Body of pancreas (tissue), 4 donors: Measurements from ENCODE around the gene ARHGEF5. TPM values are rescaled to one million over a fixed set of nuclear protein-coding genes. Genes with fewer than 3 reads are reported as not detected.

Experiments
- ATAC-seq: fragments of 150-250 bp; one replicate; pipeline ENCODE4 v1.9.1; 2016
- DNase-seq, 4 donors: peaks; one replicate each; pipeline ENCODE4 v3.0.0-alpha.2; 2019
- H3K27ac ChIP-seq, 4 donors: fragments of 200-600 bp; sonication (generic); 1 replicate in 3 of 4; 2 replicates in 1 of 4; pipeline versions ENCODE4 v1.5.1 to v1.6.1; 2016 to 2019; ENCODE audit warnings: mild to moderate bottlenecking in 1 of 4, mixed read lengths in 1 of 4, moderate library complexity in 1 of 4
- H3K27me3 ChIP-seq, 2 donors: fragments of 200-600 bp; sonication (generic); one replicate each; pipeline ENCODE4 v1.6.0; 2016; ENCODE audit warnings: mild to moderate bottlenecking in 1 of 2
- H3K36me3 ChIP-seq, 2 donors: fragments of 200-600 bp; sonication (generic); replicated peaks in 1 of 2; 2 replicates each; pipeline ENCODE4 v1.5.1; 2016; ENCODE audit warnings: low read depth in 2 of 2; ENCODE audit not compliant: insufficient read depth in 1 of 2
- H3K4me1 ChIP-seq: fragments of 200-600 bp; sonication (generic); one replicate; pipeline ENCODE4 v1.6.0; 2016
- H3K4me3 ChIP-seq, 2 donors: fragments of 200-600 bp; sonication (generic); 1 replicate in 1 of 2; 2 replicates in 1 of 2; pipeline ENCODE4 v1.5.1; 2016 to 2019
- H3K9me3 ChIP-seq, 3 donors: fragments of 200-600 bp; sonication (generic); 1 replicate in 2 of 3; 2 replicates in 1 of 3; pipeline ENCODE4 v1.5.1; 2016
- POLR2A ChIP-seq, 3 donors: fragments of 450-650 bp; IDR thresholded peaks; one replicate each; pipeline ENCODE4 v1.6.1; 2016; ENCODE audit warnings: antibody characterized with exemption in 3 of 3, mild to moderate bottlenecking in 2 of 3
- WGBS, 2 donors: methylation state at CpG; one replicate each; pipeline ENCODE4 v1.1.5; 2017; 5-methylcytosine and 5-hydroxymethylcytosine counted together
- intact Hi-C: fragments of 100-400 bp; cut with DNase I; formaldehyde crosslinking; loops from one replicate; pipeline ENCODE4 v1.15.1; 2023
- total RNA-seq, 2 donors: library from RNA; depleted of rRNA; stranded (reverse); fragments of >200 nt; gene quantifications; one replicate each; pipeline ENCODE4 v1.1.0, GENCODE V29; 2016
- TF ChIP-seq, protein P1 (sequence below), 7 experiments: fragments of 450-650 bp in 4 of 7; fragments of 200-600 bp in 3 of 7; sonication (generic) in 3 of 7; IDR thresholded peaks; one replicate each; pipeline ENCODE4 v1.5.1; 2016 to 2019; ENCODE audit warnings: antibody characterized with exemption in 7 of 7

ARHGEF5 gene
- total RNA-seq, 2 donors from 2014 or later: 19.1 to 23.1 TPM

DNA sequence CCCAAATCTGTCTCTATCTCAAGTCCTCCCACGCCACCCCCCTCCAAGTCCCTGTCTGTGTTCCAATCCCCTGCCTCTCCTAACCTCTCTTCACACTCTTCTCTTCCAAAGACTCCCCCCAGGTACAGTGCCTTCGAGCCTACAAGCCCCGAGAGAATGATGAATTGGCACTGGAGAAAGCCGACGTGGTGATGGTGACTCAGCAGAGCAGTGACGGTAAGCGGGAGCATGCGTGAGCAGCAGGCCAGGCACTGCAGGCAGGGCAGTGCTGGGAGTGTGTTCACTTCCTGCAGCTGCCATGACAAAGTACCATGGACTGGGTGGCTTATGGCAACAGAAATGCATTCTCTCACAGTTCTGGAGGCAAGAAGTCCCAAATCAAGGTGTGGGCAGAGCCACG is 23.4 kb downstream of the ARHGEF5 start:
- no peak for TF ChIP-seq POLR2A (IDR thresholded peaks at IDR 0.05)
- TF ChIP-seq, protein P1, sequence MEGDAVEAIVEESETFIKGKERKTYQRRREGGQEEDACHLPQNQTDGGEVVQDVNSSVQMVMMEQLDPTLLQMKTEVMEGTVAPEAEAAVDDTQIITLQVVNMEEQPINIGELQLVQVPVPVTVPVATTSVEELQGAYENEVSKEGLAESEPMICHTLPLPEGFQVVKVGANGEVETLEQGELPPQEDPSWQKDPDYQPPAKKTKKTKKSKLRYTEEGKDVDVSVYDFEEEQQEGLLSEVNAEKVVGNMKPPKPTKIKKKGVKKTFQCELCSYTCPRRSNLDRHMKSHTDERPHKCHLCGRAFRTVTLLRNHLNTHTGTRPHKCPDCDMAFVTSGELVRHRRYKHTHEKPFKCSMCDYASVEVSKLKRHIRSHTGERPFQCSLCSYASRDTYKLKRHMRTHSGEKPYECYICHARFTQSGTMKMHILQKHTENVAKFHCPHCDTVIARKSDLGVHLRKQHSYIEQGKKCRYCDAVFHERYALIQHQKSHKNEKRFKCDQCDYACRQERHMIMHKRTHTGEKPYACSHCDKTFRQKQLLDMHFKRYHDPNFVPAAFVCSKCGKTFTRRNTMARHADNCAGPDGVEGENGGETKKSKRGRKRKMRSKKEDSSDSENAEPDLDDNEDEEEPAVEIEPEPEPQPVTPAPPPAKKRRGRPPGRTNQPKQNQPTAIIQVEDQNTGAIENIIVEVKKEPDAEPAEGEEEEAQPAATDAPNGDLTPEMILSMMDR (IDR thresholded peaks at IDR 0.05): no peak
- Histone ChIP-seq H3K9me3 (no peaks in the 10 kb centered on the region), H3K36me3 (peaks cover 9 to 12% of the 10 kb centered on the region in 2 donors), H3K27ac (no peak overlapping the region), H3K27me3 (no peaks in the 10 kb centered on the region), H3K4me3 (no peak overlapping the region), H3K4me1 (no peaks in the 10 kb centered on the region)
- intact Hi-C loops: no loop called here
- 89 to 93% methylated on average over 9 of the region's 9 CpGs for WGBS, 2 donors
- ATAC-seq: no peak
- DNase-seq: no peak

DNA sequence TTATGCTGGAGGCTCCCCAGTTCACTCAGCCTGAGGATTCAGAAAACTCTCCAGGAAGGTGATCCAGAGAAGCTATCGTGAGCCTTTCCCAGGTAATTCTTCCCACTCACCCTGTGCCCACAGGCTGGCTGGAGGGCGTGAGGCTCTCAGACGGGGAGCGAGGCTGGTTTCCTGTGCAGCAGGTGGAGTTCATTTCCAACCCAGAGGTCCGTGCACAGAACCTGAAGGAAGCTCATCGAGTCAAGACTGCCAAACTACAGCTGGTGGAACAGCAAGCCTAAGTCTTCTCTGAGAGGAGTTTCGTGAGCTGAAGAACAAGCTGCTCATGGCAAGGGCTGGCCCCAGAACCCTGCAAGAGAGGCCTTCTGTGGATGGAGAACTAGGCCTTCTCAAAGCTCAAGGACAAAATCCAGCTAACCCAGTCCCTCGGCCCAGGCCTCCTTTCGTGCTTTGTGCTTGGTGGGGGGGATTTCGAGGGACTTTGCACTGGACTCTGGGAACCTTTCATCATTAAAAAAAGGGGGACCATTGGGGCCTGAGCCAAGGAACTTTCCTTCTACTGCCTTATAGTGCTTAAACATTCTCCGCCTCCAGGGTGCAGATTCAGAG is 24.7 kb downstream of the ARHGEF5 start:
- no peaks in the 10 kb centered on the region for H3K9me3 ChIP-seq
- no peak for DNase-seq
- no peaks in the 10 kb centered on the region for H3K4me1 ChIP-seq
- intact Hi-C loops: no loop called here
- no peaks in the 10 kb centered on the region for H3K27me3 ChIP-seq
- H3K36me3 ChIP-seq: peaks cover 9 to 12% of the 10 kb centered on the region in 2 donors
- WGBS, 2 donors: 92 to 94% methylated on average over 10 to 11 of the region's 11 CpGs
- TF ChIP-seq, protein P1 (IDR thresholded peaks at IDR 0.05): no peak
- no peak for TF ChIP-seq POLR2A (IDR thresholded peaks at IDR 0.05)
- no peak overlapping the region for H3K27ac ChIP-seq
- H3K4me3 ChIP-seq: no peak overlapping the region
- no peak for ATAC-seq

DNA sequence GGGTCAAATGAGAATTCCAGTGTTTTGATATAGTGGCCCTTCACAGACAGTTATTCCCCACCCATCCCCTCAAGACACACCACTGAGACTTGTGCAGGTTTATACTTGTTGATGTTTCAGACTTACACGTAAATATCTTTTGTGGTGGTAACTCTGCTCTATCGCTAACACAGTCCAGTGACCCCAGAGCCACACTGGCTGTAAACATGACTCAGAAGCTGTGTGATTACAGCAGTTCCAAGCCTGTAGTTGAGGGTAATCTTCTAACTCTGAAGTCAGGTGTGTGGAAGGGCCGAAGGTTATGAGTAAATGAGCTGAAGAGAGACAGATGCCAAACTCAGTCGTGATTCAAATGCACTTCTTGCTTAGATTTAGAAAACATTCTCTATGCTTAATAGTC is 28.9 kb downstream of the ARHGEF5 start:
- TF ChIP-seq, protein P1 (IDR thresholded peaks at IDR 0.05): no peak
- no peak for TF ChIP-seq POLR2A (IDR thresholded peaks at IDR 0.05)
- Histone ChIP-seq H3K4me3 (no peak overlapping the region), H3K27ac (no peak overlapping the region), H3K9me3 (no peaks in the 10 kb centered on the region), H3K27me3 (no peaks in the 10 kb centered on the region), H3K4me1 (no peaks in the 10 kb centered on the region), H3K36me3 (peaks cover 0 to 9% of the 10 kb centered on the region in 2 donors)
- 35 to 53% methylated on average over 4 of the region's 4 CpGs for WGBS, 2 donors
- ATAC-seq (no peak), DNase-seq (no peak)
- intact Hi-C loops: no loop called here

DNA sequence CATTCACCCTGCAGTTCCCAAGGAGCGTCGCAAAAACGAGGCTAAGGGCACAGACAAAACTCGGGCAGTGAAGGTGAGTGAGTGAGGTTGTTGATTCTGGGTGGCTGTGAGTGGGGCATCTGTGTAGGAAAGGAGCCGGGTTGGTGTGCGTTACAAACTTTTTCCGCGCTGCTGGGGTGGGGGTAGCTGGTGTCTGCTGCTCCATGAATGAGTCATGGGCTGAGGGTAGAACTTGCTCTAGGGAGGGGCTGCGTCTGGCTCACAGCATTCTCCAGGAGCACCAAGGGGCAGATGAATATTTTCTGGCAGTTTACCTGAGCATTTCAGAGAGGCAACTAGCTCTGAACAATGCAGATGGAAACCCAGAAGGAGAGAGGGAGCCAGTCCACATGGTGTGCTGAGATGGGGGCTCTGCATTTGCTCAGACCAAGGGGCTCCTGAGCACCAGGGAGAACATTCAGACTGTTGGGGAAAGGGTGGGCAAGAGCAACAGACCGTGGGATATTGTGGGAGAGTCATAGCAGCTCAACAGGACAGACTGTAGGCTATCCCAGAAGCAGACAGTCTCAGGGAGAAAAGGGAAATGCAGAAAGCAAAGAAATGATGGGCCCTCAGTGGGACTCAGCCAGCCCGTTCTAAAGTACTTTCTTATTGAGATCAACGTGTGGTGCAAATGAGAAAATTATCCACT is 29.5 kb downstream of the ARHGEF5 start:
- intact Hi-C loops: no loop called here
- peaks cover 0 to 5% of the 10 kb centered on the region in 2 donors for H3K36me3 ChIP-seq
- ATAC-seq: no peak
- H3K4me3 ChIP-seq: no peak overlapping the region
- H3K27ac ChIP-seq: no peak overlapping the region
- no peaks in the 10 kb centered on the region for H3K9me3 ChIP-seq
- no peaks in the 10 kb centered on the region for H3K27me3 ChIP-seq
- TF ChIP-seq, protein P1 (IDR thresholded peaks at IDR 0.05): no peak
- no peak for TF ChIP-seq POLR2A (IDR thresholded peaks at IDR 0.05)
- 54 to 60% methylated on average over 11 to 12 of the region's 12 CpGs for WGBS, 2 donors
- no peak for DNase-seq
- H3K4me1 ChIP-seq: no peaks in the 10 kb centered on the region

DNA sequence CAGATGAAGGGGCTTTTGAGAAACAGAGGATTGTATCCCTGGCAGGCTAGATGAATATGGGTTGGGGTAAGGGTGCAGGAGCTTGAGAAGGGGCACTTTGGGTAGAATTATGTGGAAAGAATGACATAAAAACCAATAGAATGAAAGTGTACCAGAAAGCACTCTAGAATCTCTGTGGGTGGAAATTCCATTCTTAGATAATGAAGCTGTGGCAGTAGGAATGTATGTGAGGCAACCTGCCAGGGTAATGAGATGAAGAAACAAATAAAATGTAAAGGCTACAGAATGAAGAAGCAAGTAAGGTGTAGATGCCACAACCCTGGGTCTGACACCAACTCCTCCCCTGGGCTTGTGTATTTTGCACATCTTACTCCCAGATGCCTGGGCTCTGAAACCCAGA is 31.5 kb downstream of the ARHGEF5 start:
- Histone ChIP-seq H3K9me3 (no peaks in the 10 kb centered on the region), H3K27me3 (no peaks in the 10 kb centered on the region), H3K4me3 (no peak overlapping the region), H3K4me1 (peaks cover 2% of the 10 kb centered on the region), H3K36me3 (no peaks in the 10 kb centered on the region), H3K27ac (no peak overlapping the region)
- no peak for TF ChIP-seq POLR2A (IDR thresholded peaks at IDR 0.05)
- TF ChIP-seq, protein P1 (IDR thresholded peaks at IDR 0.05): no peak
- intact Hi-C loops: no loop called here
- ATAC-seq (no peak), DNase-seq (no peak)
